ENCODE measurements around the gene EHHADH. TPM values are rescaled to one million over a fixed set of nuclear protein-coding genes. Genes with fewer than 3 reads are reported as not detected.

EHHADH gene
- total RNA-seq, 1 experiment from 2014 or later: 8.4 TPM

- TF ChIP-seq CTCF (conservative IDR thresholded peaks at IDR 0.05) (no peak), EZH2 (IDR thresholded peaks at IDR 0.05; ENCODE audit: low read depth) (no peak)
- Histone ChIP-seq H3K27me3 (ENCODE audit: insufficient read depth, low read depth) (no peaks in the 10 kb centered on the region), H3K9me3 (ENCODE audit: insufficient read depth, low read depth) (no peaks in the 10 kb centered on the region), H3K79me2 (ENCODE audit: low read depth) (no peaks in the 10 kb centered on the region), H3K9me2 (ENCODE audit: insufficient read depth) (no peaks in the 10 kb centered on the region), H2AFZ (no peak overlapping the region), H3F3A (ENCODE audit: insufficient read depth, low read depth) (no peaks in the 10 kb centered on the region), H3K36me3 (ENCODE audit: low read depth) (no peaks in the 10 kb centered on the region), H3K4me3 (no peak overlapping the region), H3K27ac (no peak overlapping the region), H3K4me1 (replicated peaks; ENCODE audit: insufficient read depth) (no peaks in the 10 kb centered on the region), H3K4me2 (no peak overlapping the region), H4K20me1 (ENCODE audit: insufficient read depth) (no peaks in the 10 kb centered on the region)
- ChIA-PET POLR2A (ENCODE audit: unreplicated experiment) (interaction anchor here (0.5 kb wide), 1 partner anchor 223 kb away, joined by 8 read pairs; no protein-coding TSS in a partner anchor), CTCF (interaction anchor here (0.6 kb wide), 1 partner anchor 108 kb away, joined by 3 read pairs; no protein-coding TSS in a partner anchor)
- no peak for DNase-seq
- intact Hi-C loops (cut with micrococcal nuclease; ENCODE audit: unreplicated experiment): no loop called here
- BruUV-seq (replicated peaks): no TSS peak
Measured at GRCh38 chr3:185172086-185173049, 81.5 kb downstream of the EHHADH start.

- H3K9me3 ChIP-seq (ENCODE audit: insufficient read depth, low read depth): no peaks in the 10 kb centered on the region
- H4K20me1 ChIP-seq (ENCODE audit: insufficient read depth): no peaks in the 10 kb centered on the region
- peaks cover 49% of the 10 kb centered on the region for H3K27me3 ChIP-seq (ENCODE audit: insufficient read depth, low read depth)
- H3K9me2 ChIP-seq (ENCODE audit: insufficient read depth): no peaks in the 10 kb centered on the region
- no peak for DNase-seq
- no peaks in the 10 kb centered on the region for H3K36me3 ChIP-seq (ENCODE audit: low read depth)
- no peak overlapping the region for H3K4me2 ChIP-seq
- no peak overlapping the region for H3K27ac ChIP-seq
- H3K4me1 ChIP-seq (replicated peaks; ENCODE audit: insufficient read depth): no peaks in the 10 kb centered on the region
- no peak for TF ChIP-seq CTCF (conservative IDR thresholded peaks at IDR 0.05)
- TF ChIP-seq EZH2 (IDR thresholded peaks at IDR 0.05; ENCODE audit: low read depth): no peak
- POLR2A ChIA-PET (ENCODE audit: unreplicated experiment): no interaction called here
- no peak overlapping the region for H3K4me3 ChIP-seq
- H3K79me2 ChIP-seq (ENCODE audit: low read depth): no peaks in the 10 kb centered on the region
- no peaks in the 10 kb centered on the region for H3F3A ChIP-seq (ENCODE audit: insufficient read depth, low read depth)
- CTCF ChIA-PET: interaction anchor here (0.5 kb wide), 1 partner anchor 290 kb away, joined by 9 read pairs; no protein-coding TSS in a partner anchor
- intact Hi-C loops (cut with micrococcal nuclease; ENCODE audit: unreplicated experiment): no loop called here
- no TSS peak for BruUV-seq (replicated peaks)
- H2AFZ ChIP-seq: no peak overlapping the region
Measured at GRCh38 chr3:185164428-185165217, 89.2 kb downstream of the EHHADH start.

- CTCF ChIA-PET: no interaction called here
Measured at GRCh38 chr3:185162634-185163033, 91.2 kb downstream of the EHHADH start.

More at GRCh38 chr3:185162634-185163033, 91.2 kb downstream of the EHHADH start:
- TF ChIP-seq CTCF (conservative IDR thresholded peaks at IDR 0.05) (no peak), EZH2 (IDR thresholded peaks at IDR 0.05; ENCODE audit: low read depth) (no peak)
- H3K9me2 ChIP-seq (ENCODE audit: insufficient read depth): no peaks in the 10 kb centered on the region
- H3K4me1 ChIP-seq (replicated peaks; ENCODE audit: insufficient read depth): no peaks in the 10 kb centered on the region
- no peaks in the 10 kb centered on the region for H3F3A ChIP-seq (ENCODE audit: insufficient read depth, low read depth)
- H3K9me3 ChIP-seq (ENCODE audit: insufficient read depth, low read depth): no peaks in the 10 kb centered on the region
- no peak overlapping the region for H3K4me3 ChIP-seq
- BruUV-seq (replicated peaks): no TSS peak
- no peak overlapping the region for H2AFZ ChIP-seq
- POLR2A ChIA-PET (ENCODE audit: unreplicated experiment): no interaction called here
- H3K79me2 ChIP-seq (ENCODE audit: low read depth): no peaks in the 10 kb centered on the region
- no peak overlapping the region for H3K4me2 ChIP-seq
- DNase-seq: no peak
- intact Hi-C loops (cut with micrococcal nuclease; ENCODE audit: unreplicated experiment): no loop called here
- H3K27me3 ChIP-seq (ENCODE audit: insufficient read depth, low read depth): peaks cover 66% of the 10 kb centered on the region
- H4K20me1 ChIP-seq (ENCODE audit: insufficient read depth): no peaks in the 10 kb centered on the region
- no peaks in the 10 kb centered on the region for H3K36me3 ChIP-seq (ENCODE audit: low read depth)
- no peak overlapping the region for H3K27ac ChIP-seq

Measured in PC-9 (cell line).